ENCODE measurements around the gene DDC.

DDC gene

GRCh38 chr7:50456371-50457123 is 108.7 kb downstream of the DDC start:
- H3K4me3 ChIP-seq (ENCODE audit: low read depth, low read length) = no peak overlapping the region
- TF ChIP-seq CTCF (conservative IDR thresholded peaks at IDR 0.05; ENCODE audit: low read depth, low read length) = no peak

GRCh38 chr7:50455658-50456057 is 109.5 kb downstream of the DDC start:
- DNase-seq (ENCODE audit: low read depth) = no peak
- TF ChIP-seq CTCF (conservative IDR thresholded peaks at IDR 0.05; ENCODE audit: low read depth, low read length) = no peak
- H3K4me3 ChIP-seq (ENCODE audit: low read depth, low read length) = no peak overlapping the region

More at GRCh38 chr7:50456371-50457123, 108.7 kb downstream of the DDC start:
- no peak for DNase-seq (ENCODE audit: low read depth)

- TF ChIP-seq CTCF (conservative IDR thresholded peaks at IDR 0.05; ENCODE audit: low read depth, low read length) = no peak
- H3K4me3 ChIP-seq (ENCODE audit: low read depth, low read length) = no peak overlapping the region
- no peak for DNase-seq (ENCODE audit: low read depth)
Measured at GRCh38 chr7:50454968-50455367, 110.2 kb downstream of the DDC start.

- no peak for DNase-seq (ENCODE audit: low read depth)
- no peak for TF ChIP-seq CTCF (conservative IDR thresholded peaks at IDR 0.05; ENCODE audit: low read depth, low read length)
- H3K4me3 ChIP-seq (ENCODE audit: low read depth, low read length) = peak overlapping the region; percentile 70
Measured at GRCh38 chr7:50450590-50451032, 114.6 kb downstream of the DDC start.

- TF ChIP-seq CTCF (conservative IDR thresholded peaks at IDR 0.05; ENCODE audit: low read depth, low read length) = no peak
Measured at GRCh38 chr7:50449881-50450589, 115.2 kb downstream of the DDC start, which contains the start of gene FIGNL1. TSS of gene FIGNL1 (minus strand) at chr7:50450350. CDS start at chr7:50447287, 3,063 bp downstream.

GRCh38 chr7:50449501-50449880 is 115.7 kb downstream of the DDC start:
- TF ChIP-seq CTCF (conservative IDR thresholded peaks at IDR 0.05; ENCODE audit: low read depth, low read length) = no peak
- H3K4me3 ChIP-seq (ENCODE audit: low read depth, low read length) = peak overlapping the region; percentile 70
- DNase-seq (ENCODE audit: low read depth) = no peak

More at GRCh38 chr7:50449881-50450589, 115.2 kb downstream of the DDC start, which contains the start of gene FIGNL1:
- peak; percentile 92 for DNase-seq (ENCODE audit: low read depth)
- peak within 1 kb of the TSS; percentile 70 for H3K4me3 ChIP-seq (ENCODE audit: low read depth, low read length)

Measured in choroid plexus epithelial cell (primary cell).